ENCODE data around the gene LRRC36.

The LRRC36 gene

GRCh38 chr16:67389911-67390815, 63.5 kb downstream of the LRRC36 start:
- DNase-seq (ENCODE audit: low spot score) = no peak

GRCh38 chr16:67390816-67391423, 64.3 kb downstream of the LRRC36 start:
- DNase-seq (ENCODE audit: low spot score) = no peak

- DNase-seq (ENCODE audit: low spot score) = peak; percentile 39
Measured at GRCh38 chr16:67391424-67392300, 65.0 kb downstream of the LRRC36 start.

- no peak for DNase-seq (ENCODE audit: low spot score)
Measured at GRCh38 chr16:67392301-67393059, 65.9 kb downstream of the LRRC36 start.

GRCh38 chr16:67393111-67393787, 66.6 kb downstream of the LRRC36 start, which contains the start of gene TPPP3:
TPPP3 (minus strand) TSS chr16:67393498; CDS start chr16:67391111, 2,387 bp downstream.
- peak; percentile 92 for DNase-seq (ENCODE audit: low spot score)

GRCh38 chr16:67393788-67394154, 67.2 kb downstream of the LRRC36 start:
- DNase-seq (ENCODE audit: low spot score) = no peak

- peak; percentile 71 for DNase-seq (ENCODE audit: low spot score)
Measured at GRCh38 chr16:67394155-67395104, 67.8 kb downstream of the LRRC36 start.

GRCh38 chr16:67395105-67395457, 68.5 kb downstream of the LRRC36 start:
- no peak for DNase-seq (ENCODE audit: low spot score)

GRCh38 chr16:67395458-67396158, 69.0 kb downstream of the LRRC36 start:
- peak; percentile 64 for DNase-seq (ENCODE audit: low spot score)

GRCh38 chr16:67396159-67397035, 69.8 kb downstream of the LRRC36 start:
- peak; percentile 93 for DNase-seq (ENCODE audit: low spot score)

GRCh38 chr16:67397036-67397801, 70.6 kb downstream of the LRRC36 start:
- no peak for DNase-seq (ENCODE audit: low spot score)

- DNase-seq (ENCODE audit: low spot score) = no peak
Measured at GRCh38 chr16:67397812-67398545, 71.4 kb downstream of the LRRC36 start.

- no peak for DNase-seq (ENCODE audit: low spot score)
Measured at GRCh38 chr16:67398546-67399217, 72.1 kb downstream of the LRRC36 start.

- DNase-seq (ENCODE audit: low spot score) = peak; percentile 89
Measured at GRCh38 chr16:67399218-67399733, 72.7 kb downstream of the LRRC36 start.

GRCh38 chr16:67399749-67400704, 73.4 kb downstream of the LRRC36 start:
- no peak for DNase-seq (ENCODE audit: low spot score)

Measured in ecto neural progenitor cell (in vitro differentiated cells).